HL-60/S4 (cell line): Measurements from ENCODE around the gene DMXL1.

Source experiments
- in situ Hi-C: fragments of 300-500 bp; cut with MboI; formaldehyde crosslinking; loops from 2 replicates; pipeline ENCODE4 v1.14.3; 2022; ENCODE audit warnings: low sequenced_read_pairs

The DMXL1 gene

DNA sequence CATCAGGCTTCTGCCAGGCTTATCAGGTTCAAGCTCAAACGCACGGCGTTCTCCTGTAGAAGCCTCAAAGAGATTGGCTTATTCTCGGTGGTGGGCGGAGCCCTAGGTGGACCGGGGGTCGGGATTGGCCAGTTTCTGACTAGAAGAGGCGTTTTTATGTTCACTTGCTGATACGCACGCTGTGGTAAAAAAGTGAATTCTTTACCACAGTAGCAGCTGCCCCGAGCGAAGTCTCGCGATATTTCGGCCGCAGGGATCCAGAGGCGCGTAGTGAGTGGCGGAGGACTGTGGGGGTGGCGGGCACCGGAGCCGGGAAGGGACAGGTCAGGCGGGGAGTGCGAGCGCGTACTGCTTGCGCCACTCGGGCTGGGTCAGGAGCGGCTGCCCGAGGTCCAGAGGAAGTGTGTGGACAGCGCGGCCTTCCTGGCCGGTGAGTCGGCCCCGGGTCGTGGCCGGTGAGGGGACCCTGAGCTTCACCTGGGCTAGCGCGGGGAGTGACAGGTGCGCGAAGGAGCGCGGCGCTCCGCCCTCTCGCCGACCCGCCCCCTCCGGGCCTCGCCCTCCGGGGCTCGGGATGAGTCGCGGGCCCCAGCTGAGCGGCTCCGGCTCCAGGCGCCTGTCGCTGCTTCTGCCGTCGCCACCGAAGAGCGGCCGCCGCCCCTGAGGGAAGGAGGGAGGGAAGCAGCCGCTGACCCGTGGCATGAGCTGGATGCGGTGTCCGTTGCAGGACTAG lies at the start of gene DMXL1:
DMXL1 (plus strand) TSS at position 260 of the 733 bp plus-strand sequence. CDS start 483 bp downstream, outside the sequence.
- in situ Hi-C loops = no loop called here

DNA sequence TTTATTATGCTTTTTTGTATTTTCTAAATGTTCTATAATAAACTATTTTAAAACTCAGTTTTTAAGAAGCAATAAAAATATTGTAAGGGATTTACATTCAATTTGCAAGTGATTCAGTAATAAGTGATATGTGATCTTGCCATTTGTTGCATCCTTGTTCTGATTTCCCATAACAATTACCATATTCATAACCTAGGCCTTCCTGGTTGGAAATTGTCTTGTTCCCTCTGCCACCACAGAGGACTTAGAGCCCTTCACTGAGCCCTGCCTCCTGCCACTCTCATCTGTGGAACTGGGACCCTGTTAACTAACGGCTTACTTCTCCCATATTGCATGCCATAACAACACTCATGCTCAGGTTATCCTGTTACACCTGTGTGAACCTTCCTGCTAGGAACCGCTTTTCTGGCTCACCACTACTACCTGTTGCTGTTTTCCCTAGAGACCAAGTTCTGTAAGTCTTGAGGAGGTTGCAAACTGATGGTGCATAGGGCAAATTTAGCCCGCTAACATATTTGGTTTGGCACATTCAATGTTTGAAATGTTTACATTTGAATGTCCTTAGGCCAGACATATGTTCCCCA lies 49.6 kb upstream of the DMXL1 start:
- in situ Hi-C loops = loop anchor here (25.0 kb wide), 1 partner anchor 391 kb away; no protein-coding TSS in a partner anchor

GRCh38 chr5:119022017-119022745 lies 48.7 kb upstream of the DMXL1 start:
- in situ Hi-C loops = loop anchor here (25.0 kb wide), 1 partner anchor 390 kb away; no protein-coding TSS in a partner anchor

DNA sequence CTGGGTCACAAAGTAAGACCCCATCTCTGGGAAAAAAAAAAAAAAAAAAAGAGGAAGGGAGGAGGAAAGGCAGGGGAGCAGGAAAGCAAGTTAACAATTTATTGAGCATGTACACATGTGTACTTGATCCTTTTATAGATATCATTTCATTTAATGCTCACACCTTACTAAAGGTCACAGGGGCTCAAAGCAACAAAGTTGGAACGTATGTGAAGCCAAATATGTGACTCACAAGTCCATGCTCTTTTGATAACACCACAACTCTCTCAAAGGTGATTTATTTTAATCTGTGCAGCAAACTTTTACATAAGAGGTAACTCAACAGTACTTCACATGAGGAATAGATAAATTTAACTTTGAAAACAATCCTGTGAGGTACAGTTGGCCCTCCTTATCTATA lies 48.1 kb upstream of the DMXL1 start:
- in situ Hi-C loops = loop anchor here (25.0 kb wide), 1 partner anchor 390 kb away; no protein-coding TSS in a partner anchor

DNA sequence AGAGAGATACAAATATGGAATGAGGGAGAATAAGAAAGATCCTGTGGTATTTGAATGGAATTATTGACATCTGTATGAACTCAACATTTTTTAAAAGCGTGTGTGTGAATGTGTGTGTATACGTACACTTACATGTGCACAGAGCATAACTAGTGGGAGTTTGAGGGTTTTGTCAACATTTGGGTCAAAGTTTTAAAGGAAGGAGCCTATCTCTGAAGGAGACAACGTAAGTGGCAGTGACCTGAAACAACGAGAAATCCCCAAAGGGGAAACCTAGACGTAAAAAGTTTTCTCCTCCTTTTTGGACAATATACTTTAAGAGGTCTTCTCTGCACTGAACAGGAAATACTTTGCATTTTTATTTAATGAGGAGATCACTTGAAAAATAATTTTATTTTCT lies 42.3 kb upstream of the DMXL1 start:
- in situ Hi-C loops = no loop called here

DNA sequence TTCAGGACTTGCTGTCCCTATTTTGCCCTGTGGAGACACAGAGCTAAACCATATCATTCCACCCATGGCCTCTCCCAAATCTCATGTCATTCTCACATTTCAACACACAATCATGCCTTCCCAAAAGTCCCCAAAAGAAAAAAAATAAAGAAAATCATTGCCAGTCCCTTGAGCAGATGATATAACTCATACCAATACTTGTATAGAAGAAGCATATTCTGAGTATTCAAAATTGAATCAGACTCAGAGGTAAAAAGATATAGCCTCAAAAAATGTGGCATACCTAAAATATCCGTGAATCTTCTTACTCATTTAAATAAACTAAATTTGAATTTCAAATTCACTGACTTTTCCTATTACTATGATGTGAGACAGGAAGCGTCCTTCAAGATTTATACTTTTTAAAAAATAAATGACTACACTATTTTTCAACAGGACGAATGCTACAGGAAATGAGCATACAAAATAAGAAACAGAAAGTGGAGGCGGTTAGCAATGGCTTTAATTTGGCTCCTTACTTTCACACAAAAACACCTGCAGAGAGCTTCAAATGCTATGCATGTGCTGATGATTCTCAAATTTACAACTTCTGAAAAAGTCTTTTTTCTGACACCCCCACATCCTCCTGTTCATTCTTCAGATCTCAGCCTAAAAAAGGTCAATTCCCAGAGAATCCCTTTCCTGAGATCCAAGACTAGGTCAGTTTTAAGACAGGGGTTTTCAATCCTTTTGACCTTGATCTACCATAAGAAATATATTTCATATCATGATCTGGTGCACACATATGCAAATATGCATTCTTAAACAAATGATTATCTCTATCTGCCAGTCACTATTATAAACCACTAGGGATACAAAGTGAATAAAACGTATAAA lies 39.6 kb upstream of the DMXL1 start:
- in situ Hi-C loops = no loop called here

DNA sequence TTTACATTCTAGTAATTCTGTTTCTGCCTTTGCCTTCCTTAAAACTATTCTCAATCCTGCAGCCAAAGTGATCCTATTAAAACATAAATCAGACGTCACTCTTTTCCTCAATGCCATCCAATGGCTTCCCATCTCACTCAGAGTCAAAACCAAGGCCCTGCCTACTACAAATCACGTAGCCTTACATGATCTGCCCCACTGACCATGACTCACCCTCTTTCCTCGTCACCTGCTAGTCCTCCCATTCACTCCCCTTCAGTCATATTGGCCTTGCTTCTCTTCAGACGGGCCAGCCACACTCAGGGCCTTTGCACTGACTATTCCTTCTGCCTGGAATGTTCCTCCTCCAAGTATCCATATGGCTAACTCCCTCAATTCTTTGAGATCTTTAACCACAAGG lies 39.0 kb upstream of the DMXL1 start:
- in situ Hi-C loops = no loop called here

- in situ Hi-C loops = no loop called here
Measured at GRCh38 chr5:119032656-119033055, 38.2 kb upstream of the DMXL1 start.

DNA sequence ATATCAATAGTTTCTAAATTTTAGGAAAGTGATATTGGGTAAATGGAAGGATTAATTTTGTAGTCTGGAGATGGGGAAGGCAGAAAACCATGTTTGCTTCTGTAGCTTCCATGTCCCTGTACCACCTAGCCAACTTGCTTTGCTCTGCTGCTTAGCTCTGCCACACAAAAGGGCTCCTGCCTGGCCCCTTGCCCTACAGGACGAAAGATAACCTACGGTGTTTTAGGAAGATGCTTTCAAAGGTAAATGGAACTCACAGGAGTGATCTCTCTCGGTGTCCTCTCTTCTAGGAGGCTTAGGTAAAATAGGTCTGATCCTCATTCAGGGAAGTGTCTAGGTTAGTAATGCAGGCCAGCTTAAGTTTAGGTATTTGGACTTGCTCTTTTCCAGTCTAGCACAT lies 37.8 kb upstream of the DMXL1 start:
- in situ Hi-C loops = no loop called here

DNA sequence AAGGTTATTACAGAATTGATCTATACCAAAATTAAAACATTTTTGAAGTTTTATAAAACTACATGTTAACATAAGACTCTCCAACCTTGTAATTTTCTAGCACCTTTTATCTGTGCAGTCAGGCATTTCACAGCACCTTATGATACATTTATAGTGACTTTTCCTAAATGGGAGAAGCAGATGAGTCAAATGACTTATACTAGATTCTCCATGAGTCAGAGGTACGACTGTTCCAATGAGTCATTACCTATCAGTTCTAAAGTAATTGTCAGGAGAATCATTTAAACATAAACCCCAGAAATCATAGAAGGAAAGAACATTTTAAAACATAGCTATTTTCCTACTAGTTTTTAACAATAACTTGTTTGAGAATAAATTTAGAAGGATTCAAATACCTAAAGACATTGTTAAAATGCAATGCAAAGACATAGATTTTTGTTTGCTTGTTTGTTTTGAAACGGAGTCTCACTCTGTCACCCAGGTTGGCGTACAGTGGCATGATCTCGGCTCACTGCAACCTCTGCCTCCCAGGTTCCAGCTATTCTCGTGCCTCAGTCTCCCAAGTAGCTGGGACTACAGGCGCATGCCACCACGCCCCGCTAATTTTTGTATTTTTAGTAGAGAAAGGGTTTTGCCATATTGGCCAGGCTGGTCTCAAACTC lies 34.7 kb upstream of the DMXL1 start:
- in situ Hi-C loops = no loop called here

GRCh38 chr5:119037496-119038215 lies 33.2 kb upstream of the DMXL1 start:
- in situ Hi-C loops = no loop called here

DNA sequence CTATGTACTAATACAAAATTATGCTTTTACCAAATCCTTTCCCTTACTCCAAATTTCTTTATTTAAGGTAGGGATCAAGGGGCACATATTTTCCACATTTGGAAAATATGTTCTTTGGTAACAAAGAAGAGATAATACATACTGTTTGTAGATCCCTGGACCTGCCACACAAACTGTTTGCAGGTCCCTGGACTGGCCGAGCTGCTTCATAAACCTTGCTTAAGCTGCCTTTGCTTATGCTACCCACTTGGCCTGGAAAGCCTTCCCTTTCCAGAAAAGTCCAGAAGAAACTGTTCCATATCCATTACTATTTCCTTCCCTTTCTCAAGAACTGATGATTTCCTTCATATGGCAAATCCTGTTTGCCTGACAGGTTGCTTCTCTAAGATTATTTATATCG lies 22.6 kb upstream of the DMXL1 start:
- in situ Hi-C loops = no loop called here

DNA sequence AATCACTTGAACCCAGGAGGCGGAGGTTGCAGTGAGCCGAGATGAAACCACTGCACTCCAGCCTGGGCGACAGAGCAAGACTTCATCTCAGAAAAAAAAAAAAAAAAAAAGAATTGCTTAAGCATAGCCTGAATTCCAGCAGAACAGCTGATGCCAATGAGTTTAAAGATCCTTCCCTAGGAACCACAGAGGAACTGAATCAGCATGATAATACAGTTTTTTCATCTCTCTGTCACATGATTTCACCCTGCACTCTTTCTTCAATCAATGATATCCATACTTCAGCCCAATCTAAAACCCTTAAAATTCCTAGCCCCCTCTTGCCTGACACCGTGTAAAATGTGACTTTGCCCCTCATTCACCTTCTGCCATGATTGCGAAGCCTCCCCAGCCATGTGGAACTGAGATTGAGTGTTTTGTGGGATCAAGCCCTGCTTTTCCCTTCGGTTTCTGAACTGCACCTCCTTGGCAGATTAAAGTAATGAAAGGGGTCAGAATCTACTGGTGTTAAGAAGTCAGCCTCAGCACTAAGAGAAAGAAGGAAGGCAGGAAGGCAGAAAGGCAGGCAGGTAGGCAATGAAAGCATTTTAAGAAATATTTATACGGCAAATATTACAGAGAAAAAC lies 20.9 kb upstream of the DMXL1 start:
- in situ Hi-C loops = no loop called here

DNA sequence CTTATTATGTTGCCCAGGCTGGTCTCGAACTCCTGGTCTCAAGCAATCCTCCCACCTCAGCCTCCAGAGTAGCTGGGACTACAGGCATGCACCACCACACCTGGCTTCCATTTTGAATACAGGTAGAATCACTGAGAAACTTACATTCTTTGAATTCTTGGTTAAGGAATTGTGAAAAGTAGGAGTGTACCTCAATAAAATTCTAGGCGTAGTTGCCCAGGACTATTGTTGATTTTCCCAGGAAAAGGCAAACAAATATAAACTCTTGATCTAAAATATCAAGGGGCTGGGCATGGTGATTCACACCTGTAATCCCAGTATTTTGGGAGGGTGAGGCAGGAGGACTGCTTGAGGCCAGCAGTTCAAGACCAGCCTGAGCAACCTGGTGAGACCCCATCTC lies 16.8 kb upstream of the DMXL1 start:
- in situ Hi-C loops = no loop called here

- in situ Hi-C loops = no loop called here
Measured at GRCh38 chr5:119055294-119055693, 15.6 kb upstream of the DMXL1 start.

- in situ Hi-C loops = no loop called here
Measured at GRCh38 chr5:119058979-119059529, 11.8 kb upstream of the DMXL1 start.

- in situ Hi-C loops = no loop called here
Measured at GRCh38 chr5:119059740-119060255, 11.1 kb upstream of the DMXL1 start.

- in situ Hi-C loops = no loop called here
Measured at GRCh38 chr5:119063579-119064379, 7.1 kb upstream of the DMXL1 start.
